HepG2 (cell line): ENCODE measurements around the gene DNAJC1. TPM values are rescaled to one million over a fixed set of nuclear protein-coding genes. Genes with fewer than 3 reads are reported as not detected.
A peak's percentile ranks its signal among the peaks of the same experiment; 100 is the strongest.

Source experiments
- ADNP ChIP-seq: sonication (generic); formaldehyde crosslinking; IDR thresholded peaks from 2 replicates; pipeline ENCODE4 v1.4.0; 2020; ENCODE audit warnings: missing genetic modification reagents
- ATRX ChIP-seq: sonication (generic); formaldehyde crosslinking; IDR thresholded peaks from 2 replicates; pipeline ENCODE4 v1.4.0; 2020; ENCODE audit warnings: missing genetic modification reagents, borderline replicate concordance
- CREM ChIP-seq, 2 experiments: sonication (generic) in 1 of 2; formaldehyde crosslinking in 1 of 2; IDR thresholded peaks; 2 replicates each; pipeline versions ENCODE4 v1.4.0 to v1.6.1; 2016 to 2020; ENCODE audit warnings: antibody characterized with exemption in 1 of 2, mild to moderate bottlenecking in 1 of 2, missing genetic modification reagents in 1 of 2
- CTCF ChIP-seq: sonication (generic); formaldehyde crosslinking; IDR thresholded peaks from 2 replicates; pipeline ENCODE4 v1.5.0; 2020; ENCODE audit warnings: mild to moderate bottlenecking, missing genetic modification reagents, moderate library complexity
- ELF4 ChIP-seq: sonication (generic); formaldehyde crosslinking; IDR thresholded peaks from 2 replicates; pipeline ENCODE4 v1.5.0; 2020; ENCODE audit warnings: missing genetic modification reagents, mild to moderate bottlenecking, moderate library complexity, borderline replicate concordance
- FLYWCH1 ChIP-seq: sonication (generic); formaldehyde crosslinking; IDR thresholded peaks from 2 replicates; pipeline ENCODE4 v1.8.1; 2023; ENCODE audit warnings: mild to moderate bottlenecking, missing genetic modification reagents
- FOXA3 ChIP-seq: IDR thresholded peaks from 2 replicates; pipeline ENCODE4 v1.6.1; 2016; ENCODE audit warnings: missing genetic modification reagents, missing compliant biosample characterization
- KAT2B ChIP-seq: fragments of 150-350 bp; IDR thresholded peaks from 2 replicates; pipeline ENCODE4 v1.6.1; 2014; ENCODE audit warnings: low read depth, low read length, borderline replicate concordance
- KAT7 ChIP-seq: IDR thresholded peaks from 2 replicates; pipeline ENCODE4 v1.6.1; 2018; ENCODE audit warnings: borderline replicate concordance, missing compliant biosample characterization
- KLF9 ChIP-seq: IDR thresholded peaks from 2 replicates; pipeline ENCODE4 v1.6.1; 2016; ENCODE audit warnings: low read depth
- NBN ChIP-seq: fragments of 450-650 bp; conservative IDR thresholded peaks from 2 replicates; pipeline ENCODE4 v1.6.1; 2017
- NFKBIZ ChIP-seq: IDR thresholded peaks from 2 replicates; pipeline ENCODE4 v1.6.1; 2018; ENCODE audit warnings: missing genetic modification reagents, missing compliant biosample characterization
- ZBTB3 ChIP-seq: sonication (generic); formaldehyde crosslinking; IDR thresholded peaks from 2 replicates; pipeline ENCODE4 v1.4.0; 2020; ENCODE audit warnings: low read depth, mild to moderate bottlenecking, moderate library complexity, missing genetic modification reagents, borderline replicate concordance
- ZNF253 ChIP-seq: sonication (generic); formaldehyde crosslinking; IDR thresholded peaks from 2 replicates; pipeline ENCODE4 v1.8.0; 2022; ENCODE audit warnings: mild to moderate bottlenecking, missing genetic modification reagents, borderline replicate concordance
- ZNF275 ChIP-seq: sonication (generic); formaldehyde crosslinking; IDR thresholded peaks from 2 replicates; pipeline ENCODE4 v1.8.0; 2022; ENCODE audit warnings: missing genetic modification reagents, mild to moderate bottlenecking, inconsistent platforms, borderline replicate concordance
- ZNF609 ChIP-seq: sonication (generic); formaldehyde crosslinking; IDR thresholded peaks from 2 replicates; pipeline ENCODE4 v1.4.0; 2020; ENCODE audit warnings: mild to moderate bottlenecking, missing genetic modification reagents, borderline replicate concordance
- ZNF720 ChIP-seq: sonication (generic); formaldehyde crosslinking; IDR thresholded peaks from 2 replicates; pipeline ENCODE4 v1.4.0; 2020; ENCODE audit warnings: missing genetic modification reagents
- ZUFSP ChIP-seq: sonication (generic); formaldehyde crosslinking; IDR thresholded peaks from 2 replicates; pipeline ENCODE4 v1.9.0; 2021; ENCODE audit warnings: missing genetic modification reagents, mild to moderate bottlenecking, borderline replicate concordance
- polyA plus RNA-seq, 8 experiments: library from polyadenylated mRNA; depleted of rRNA in 3 of 8; stranded (reverse) in 7 of 8; unstranded in 1 of 8; fragments of >200 nt; fragmentation: Illumina TruSeq in 4 of 8; extraction: Trizol in 4 of 8; gene quantifications; 2 replicates each; pipeline versions ENCODE4 v1.2.1 to v1.2.3, GENCODE V29; 2011 to 2016; ENCODE audit warnings: low read depth in 4 of 8, missing spikeins in 1 of 8, mixed read lengths in 1 of 8; ENCODE audit not compliant: insufficient read depth in 1 of 8
- total RNA-seq, 5 experiments: library from RNA; depleted of rRNA; stranded (reverse); fragments of >200 nt; fragmentation: Illumina TruSeq; extraction: Trizol; gene quantifications; 2 replicates each; pipeline ENCODE4 v1.2.3, GENCODE V29; 2016; ENCODE audit warnings: low read depth in 1 of 5
- TF ChIP-seq, protein P1 (sequence below): sonication (generic); formaldehyde crosslinking; conservative IDR thresholded peaks from 2 replicates; pipeline ENCODE4 v1.8.1; 2023; ENCODE audit warnings: missing genetic modification reagents

DNAJC1 gene
- total and polyA plus RNA-seq, 2 of the 13 experiments (the other 11 are each of a cell fraction or from before 2014, with no cell fraction given) = 9.9 to 16.6 TPM

DNA sequence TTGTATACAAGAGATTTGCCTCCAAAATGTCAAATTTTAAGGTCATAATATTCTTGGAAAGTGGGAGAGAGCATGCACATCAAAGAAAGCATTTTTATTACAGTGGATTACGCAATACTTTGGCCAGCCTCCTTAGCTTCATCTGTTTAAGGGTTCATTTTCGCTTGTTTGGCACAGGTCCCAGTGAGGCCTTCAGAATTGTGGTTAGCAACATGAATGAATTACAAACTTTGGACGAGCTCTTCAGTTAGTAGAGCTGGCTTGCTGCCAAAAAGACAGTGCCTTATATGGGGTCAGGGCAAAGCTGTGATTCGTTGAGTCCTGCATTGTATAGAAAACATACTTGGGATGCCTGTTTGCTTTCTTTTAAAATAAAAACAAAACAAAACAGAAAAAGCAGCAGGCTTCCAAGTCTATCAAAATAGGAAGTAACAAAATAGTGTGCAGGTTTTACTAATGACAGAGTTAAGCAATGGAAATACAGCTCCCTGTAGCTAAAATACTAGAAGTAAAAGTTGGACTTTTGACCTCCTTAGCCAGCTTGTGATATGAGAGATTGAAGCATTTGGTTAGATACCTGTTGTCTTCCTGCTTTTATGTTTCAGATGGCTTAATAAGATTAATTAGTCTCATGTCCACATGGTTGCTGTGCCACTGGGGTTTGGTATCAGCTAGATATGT lies 278.7 kb downstream of the DNAJC1 start (continued):
- TF ChIP-seq FLYWCH1 (CRISPR knock-in tag) = no peak
- no peak for TF ChIP-seq KLF9
- TF ChIP-seq ZNF720 (CRISPR knock-in tag) = no peak
- TF ChIP-seq ZNF609 (CRISPR knock-in tag) = peak; percentile 33; the same call in 1 of the 2 replicates
- peak; percentile 21; the same call in 1 of the 2 replicates for TF ChIP-seq CREM (IDR thresholded peaks at IDR 0.05)
- TF ChIP-seq CREM (CRISPR knock-in tag; IDR thresholded peaks at IDR 0.05) = no peak
- TF ChIP-seq ADNP (CRISPR knock-in tag) = no peak
- TF ChIP-seq KAT7 (CRISPR knock-in tag) = no peak
- no peak for TF ChIP-seq ELF4
- no peak for TF ChIP-seq NBN
- no peak for TF ChIP-seq ZNF253
- no peak for TF ChIP-seq ZNF275 (CRISPR knock-in tag)
- no peak for TF ChIP-seq ZUFSP (CRISPR knock-in tag)
- TF ChIP-seq, protein P1, sequence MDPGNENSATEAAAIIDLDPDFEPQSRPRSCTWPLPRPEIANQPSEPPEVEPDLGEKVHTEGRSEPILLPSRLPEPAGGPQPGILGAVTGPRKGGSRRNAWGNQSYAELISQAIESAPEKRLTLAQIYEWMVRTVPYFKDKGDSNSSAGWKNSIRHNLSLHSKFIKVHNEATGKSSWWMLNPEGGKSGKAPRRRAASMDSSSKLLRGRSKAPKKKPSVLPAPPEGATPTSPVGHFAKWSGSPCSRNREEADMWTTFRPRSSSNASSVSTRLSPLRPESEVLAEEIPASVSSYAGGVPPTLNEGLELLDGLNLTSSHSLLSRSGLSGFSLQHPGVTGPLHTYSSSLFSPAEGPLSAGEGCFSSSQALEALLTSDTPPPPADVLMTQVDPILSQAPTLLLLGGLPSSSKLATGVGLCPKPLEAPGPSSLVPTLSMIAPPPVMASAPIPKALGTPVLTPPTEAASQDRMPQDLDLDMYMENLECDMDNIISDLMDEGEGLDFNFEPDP (CRISPR knock-in tag) = no peak
- no peak for TF ChIP-seq KAT2B
- TF ChIP-seq NFKBIZ (CRISPR knock-in tag) = no peak
- peak; percentile 64 for TF ChIP-seq FOXA3 (CRISPR knock-in tag)
- no peak for TF ChIP-seq ZBTB3
- no peak for TF ChIP-seq CTCF (CRISPR knock-in tag)
- no peak for TF ChIP-seq ATRX (CRISPR knock-in tag)
